ENCODE results near the gene ANKRD23.
A peak's percentile ranks its signal among the peaks of the same experiment; 100 is the strongest.
"Not testable (repeated sequence)": the region's sequence is repeated elsewhere in the genome, so short reads cannot be mapped to it uniquely, and the experiment has no call there.

The ANKRD23 gene

GRCh38 chr2:96811917-96812316, 31.9 kb downstream of the ANKRD23 start:
- no peak for DNase-seq

GRCh38 chr2:96810783-96811192, 33.0 kb downstream of the ANKRD23 start:
- DNase-seq = no peak

DNA sequence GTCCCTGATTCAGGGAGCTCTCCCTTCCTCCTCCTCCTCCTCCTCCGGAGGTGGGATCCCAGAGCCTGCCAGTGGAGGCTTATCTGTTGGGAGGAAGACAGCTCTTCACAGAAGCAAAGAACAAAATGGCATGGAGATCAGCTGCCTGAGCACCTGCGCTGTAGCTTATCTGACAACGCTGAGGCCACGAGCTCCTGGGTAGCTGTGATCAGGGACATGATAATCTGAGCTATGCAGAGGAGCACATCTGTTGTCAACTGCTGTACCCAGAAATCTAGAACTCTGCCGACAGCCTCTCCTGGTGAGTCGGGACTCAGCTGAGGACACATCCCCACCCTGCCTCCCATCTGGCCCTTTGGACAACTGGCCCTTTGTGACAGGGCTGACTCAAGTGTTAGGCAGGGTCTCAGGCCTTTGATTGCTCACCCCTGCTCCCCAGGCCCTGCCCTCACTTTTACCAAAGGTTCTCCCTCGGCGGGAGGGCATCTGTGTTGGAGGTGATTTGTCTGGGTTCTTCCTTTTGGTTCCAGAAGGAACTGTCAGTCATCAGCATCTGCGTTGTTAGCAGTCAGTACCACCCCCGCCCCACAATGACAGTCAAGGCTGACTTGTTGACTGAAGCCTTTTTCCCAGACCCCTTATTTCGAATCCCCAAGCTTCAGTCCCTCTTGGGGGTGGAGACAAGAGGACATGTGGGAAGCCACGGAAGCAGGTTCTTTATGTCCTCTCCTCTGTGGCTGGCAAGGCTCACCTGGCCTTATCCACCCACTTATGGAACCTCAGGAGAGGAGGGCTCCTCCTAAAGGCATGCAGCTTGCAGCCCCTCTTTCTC, 33.7 kb downstream of the ANKRD23 start:
- no peak for DNase-seq

- no peak for DNase-seq
Observed at GRCh38 chr2:96809216-96809882, 34.5 kb downstream of the ANKRD23 start.

GRCh38 chr2:96808176-96808837, 35.5 kb downstream of the ANKRD23 start:
- no peak for DNase-seq

DNA sequence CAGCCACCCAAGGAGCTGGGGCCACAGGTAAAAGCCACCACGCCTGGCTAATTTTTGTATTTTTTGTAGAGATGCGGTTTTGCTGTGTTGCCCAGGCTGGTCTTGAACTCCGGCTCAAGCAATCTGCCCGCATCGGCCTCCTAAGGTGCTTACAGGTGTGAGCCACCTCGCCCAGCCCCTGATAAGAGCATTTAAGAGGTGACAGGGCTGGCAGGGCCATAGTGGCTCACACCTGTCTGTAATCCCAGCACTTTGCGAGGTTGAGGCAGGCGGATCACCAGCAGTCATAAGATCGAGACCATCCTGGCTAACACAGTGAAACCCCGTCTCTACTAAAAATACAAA, 36.7 kb downstream of the ANKRD23 start:
- DNase-seq = no peak

DNA sequence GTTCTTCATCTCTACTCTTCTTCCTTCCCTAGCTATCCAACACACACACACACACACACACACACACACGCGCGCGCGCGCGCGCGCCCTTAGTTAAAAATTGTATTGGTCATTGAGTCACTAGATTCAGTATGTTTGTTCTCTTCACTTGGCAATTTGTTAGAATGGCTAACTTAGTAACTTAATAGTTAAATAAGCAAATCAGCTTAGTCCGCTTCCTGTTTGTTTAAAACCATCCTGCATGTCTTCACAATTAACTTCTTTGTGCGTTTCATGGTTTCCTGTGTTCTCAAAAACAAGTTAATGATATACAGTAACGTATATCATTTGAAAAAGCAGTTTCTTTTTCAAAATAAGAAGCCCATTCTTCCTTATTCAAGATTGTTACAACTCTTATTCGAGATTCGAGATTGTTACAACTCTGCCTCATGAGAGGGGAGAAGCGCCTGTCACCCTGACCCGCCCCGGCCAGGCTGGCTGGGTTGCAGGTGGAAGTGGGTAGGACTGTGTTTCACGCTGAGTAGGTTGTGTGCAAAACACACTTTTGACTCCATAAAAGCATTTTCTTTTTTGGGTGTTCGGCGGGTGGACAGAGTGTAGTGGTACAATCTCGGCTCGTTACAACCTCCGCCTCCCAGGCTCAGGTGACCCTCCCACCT, 37.2 kb downstream of the ANKRD23 start:
- peak; percentile 24 to 49 for DNase-seq

- DNase-seq = not testable (repeated sequence)
Observed at GRCh38 chr2:96805946-96806345, 37.9 kb downstream of the ANKRD23 start.

GRCh38 chr2:96804986-96805385, 38.8 kb downstream of the ANKRD23 start:
- DNase-seq = no peak

GRCh38 chr2:96802721-96803120, 41.1 kb downstream of the ANKRD23 start:
- DNase-seq = no peak

DNA sequence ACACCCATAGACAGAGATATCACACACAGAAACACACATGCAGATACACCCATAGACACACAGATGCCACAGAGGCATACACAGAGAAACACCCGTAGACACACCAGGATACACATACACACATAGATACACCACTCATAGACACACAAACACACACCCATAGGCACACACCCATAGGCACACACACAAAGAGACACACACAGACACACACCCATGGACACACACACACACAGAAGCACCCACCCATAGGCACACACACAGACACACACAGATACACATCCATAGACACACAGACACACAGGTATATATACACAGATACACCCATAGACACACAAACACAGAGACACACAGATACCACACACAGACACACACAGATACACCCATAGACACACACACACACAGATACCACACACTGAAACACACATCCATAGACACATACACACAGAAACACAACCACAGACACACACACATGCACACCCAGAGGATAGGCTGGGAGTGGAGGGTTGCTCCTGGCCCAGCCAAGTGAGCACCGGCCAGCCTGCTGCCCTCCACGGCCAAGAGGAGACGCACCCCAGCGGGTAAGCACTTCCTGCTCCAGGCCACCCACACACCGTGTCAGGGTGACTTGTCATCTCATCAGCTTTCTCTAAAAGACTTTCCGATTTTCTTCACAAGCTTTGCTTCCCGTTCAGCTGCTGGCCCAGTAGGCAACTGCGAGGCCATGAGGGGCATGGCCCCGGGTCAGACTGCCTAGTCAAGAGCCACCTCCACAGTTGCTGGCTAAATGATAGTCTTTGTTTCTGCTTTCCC, 41.8 kb downstream of the ANKRD23 start:
- peak in 1 of 2 donors; percentile 27 for DNase-seq

GRCh38 chr2:96801005-96801785, 42.6 kb downstream of the ANKRD23 start:
- DNase-seq = peak; percentile 65 to 78

DNA sequence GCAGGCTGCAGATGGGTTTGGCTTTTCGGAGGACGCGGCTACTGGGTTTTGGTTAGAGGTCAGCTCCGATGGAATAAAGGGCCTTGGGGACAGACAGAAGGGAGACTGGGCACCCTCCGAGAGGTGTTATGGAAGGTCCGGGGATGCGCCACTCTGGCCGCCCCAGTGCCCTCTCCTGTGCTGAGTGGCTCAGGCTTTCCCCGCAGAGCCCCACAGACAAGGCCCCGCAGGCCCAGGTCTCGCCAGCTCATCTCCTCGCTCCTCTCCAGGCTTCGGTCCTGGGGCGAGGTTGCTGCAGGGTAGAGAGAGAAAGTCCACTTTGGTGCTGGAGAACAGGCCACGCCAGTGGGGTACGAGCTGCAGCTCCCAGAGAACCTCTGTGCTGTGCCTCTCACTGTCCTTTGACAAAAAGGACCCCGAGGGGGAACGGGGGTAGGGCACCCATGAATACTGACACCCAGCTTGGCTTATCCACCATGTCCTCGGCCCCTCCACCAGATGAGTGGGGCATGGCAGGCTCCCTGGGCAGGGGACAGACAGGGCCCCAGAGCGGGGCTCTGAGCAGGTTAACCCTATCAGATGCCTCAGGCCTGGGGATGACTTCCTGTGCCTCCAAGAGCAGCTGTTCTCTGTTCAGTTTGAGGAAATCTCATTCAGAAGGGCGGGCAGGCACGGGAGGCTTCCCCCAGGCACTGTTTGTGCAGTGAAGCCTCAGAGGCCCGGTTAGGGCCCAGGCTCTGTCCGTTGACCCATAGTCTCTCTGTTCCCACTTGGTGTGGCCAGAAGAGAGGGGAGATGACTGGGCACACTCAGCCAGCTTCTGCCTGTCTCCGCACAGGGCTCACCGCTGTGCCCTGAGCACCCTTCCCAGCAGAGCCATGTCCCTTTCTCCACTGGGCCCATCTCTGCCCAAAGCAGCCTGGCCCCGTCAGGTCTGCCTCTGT, 43.5 kb downstream of the ANKRD23 start:
- no peak for DNase-seq

GRCh38 chr2:96799623-96799935, 44.2 kb downstream of the ANKRD23 start:
- no peak for DNase-seq

GRCh38 chr2:96798733-96799622, 44.8 kb downstream of the ANKRD23 start:
- no peak for DNase-seq

DNA sequence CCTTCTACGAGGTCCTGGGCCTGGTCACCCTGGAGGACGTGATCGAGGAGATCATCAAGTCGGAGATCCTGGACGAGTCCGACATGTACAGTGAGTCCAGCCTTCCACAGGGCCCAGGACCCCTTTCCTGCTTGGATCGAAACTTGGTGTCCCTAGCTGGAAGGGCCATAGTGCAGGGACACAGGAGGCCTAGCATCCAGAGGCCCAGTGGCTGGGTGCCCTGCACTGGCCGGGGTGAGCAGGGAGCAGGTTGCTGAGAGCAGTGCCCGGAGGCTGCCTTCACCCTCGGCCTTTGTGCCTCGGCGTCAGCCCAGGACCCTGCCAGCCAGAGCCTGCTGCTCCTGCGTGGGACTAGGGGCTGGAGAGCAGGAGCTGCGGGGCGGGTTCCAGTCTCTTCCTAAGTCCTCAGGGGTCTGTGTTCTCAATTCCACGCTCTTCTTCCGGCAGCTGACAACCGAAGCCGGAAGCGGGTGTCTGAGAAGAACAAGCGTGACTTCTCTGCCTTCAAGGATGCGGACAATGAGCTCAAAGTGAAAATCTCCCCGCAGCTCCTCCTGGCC, 46.7 kb downstream of the ANKRD23 start:
- no peak for DNase-seq

GRCh38 chr2:96796497-96796896, 47.3 kb downstream of the ANKRD23 start:
- not testable (repeated sequence) for DNase-seq

DNA sequence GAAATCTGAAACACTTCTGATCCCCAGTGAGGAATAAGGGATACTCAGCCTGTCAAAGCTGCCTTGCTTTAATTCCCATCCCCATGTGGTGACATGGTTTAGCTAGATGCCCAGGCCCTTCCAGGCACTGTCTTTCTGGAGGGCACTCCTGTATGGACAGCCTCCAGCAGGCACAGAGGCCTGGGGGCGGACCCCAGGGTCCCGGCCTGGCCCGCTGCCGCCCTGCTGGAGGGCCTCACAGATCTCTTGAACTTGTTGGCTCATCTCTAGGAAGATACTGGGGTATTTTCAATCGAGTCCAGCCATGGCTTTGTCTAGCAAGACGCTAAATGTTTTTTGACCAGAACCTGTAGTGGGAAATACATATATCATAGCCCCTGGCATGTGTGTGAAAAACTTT, 48.7 kb downstream of the ANKRD23 start:
- no peak for DNase-seq
